WTC11 (cell line): Measurements from ENCODE around the gene ZSCAN2. TPM values are rescaled to one million over a fixed set of nuclear protein-coding genes. Genes with fewer than 3 reads are reported as not detected.

ENCODE experiments used
- ATAC-seq: fragments of 200-7000 bp; cut with Tn5 transposase; 2 replicates; pipeline ENCODE4 v1.10.0; 2021; ENCODE audit warnings: mild to moderate bottlenecking, moderate library complexity
- CTCF ChIA-PET: fragments of 300-600 bp; sonication (Branson Sonifier 250); formaldehyde crosslinking; loops from one replicate; lab custom pipeline; 2021; ENCODE audit warnings: antibody characterized with exemption; lab: Charles Lee
- POLR2A ChIA-PET: fragments of 350-600 bp; sonication (Branson Sonifier 250); formaldehyde crosslinking; loops from one replicate; lab custom pipeline; 2021; ENCODE audit warnings: antibody characterized with exemption; lab: Charles Lee
- DNase-seq: peaks from one replicate; pipeline ENCODE4 v3.0.0; 2021; ENCODE audit warnings: low spot score
- H3K27ac Mint-ChIP-seq: 2 replicates; pipeline ENCODE4 v1.8.0; 2021; ENCODE audit warnings: mixed read lengths
- H3K27me3 Mint-ChIP-seq: 2 replicates; pipeline ENCODE4 v1.8.0; 2021; ENCODE audit warnings: low read depth, mild to moderate bottlenecking, moderate library complexity, mixed read lengths
- H3K36me3 Mint-ChIP-seq: 2 replicates; pipeline ENCODE4 v1.8.0; 2021; ENCODE audit warnings: mixed read lengths
- H3K4me1 Mint-ChIP-seq: 2 replicates; pipeline ENCODE4 v1.8.0; 2022; ENCODE audit warnings: mixed read lengths
- H3K4me3 Mint-ChIP-seq: 2 replicates; pipeline ENCODE4 v1.8.0; 2021; ENCODE audit warnings: mild to moderate bottlenecking, moderate library complexity, mixed read lengths
- H3K9me3 Mint-ChIP-seq: 2 replicates; pipeline ENCODE4 v1.8.0; 2021; ENCODE audit warnings: mixed read lengths
- CBFB ChIP-seq: sonication (generic); formaldehyde crosslinking; IDR thresholded peaks from 2 replicates; pipeline ENCODE4 v1.8.1; 2022; ENCODE audit warnings: mild to moderate bottlenecking, low read depth, missing genetic modification reagents
- CREB1 ChIP-seq: sonication (generic); formaldehyde crosslinking; IDR thresholded peaks from 2 replicates; pipeline ENCODE4 v1.8.0; 2023; ENCODE audit warnings: mild to moderate bottlenecking, missing genetic modification reagents
- KAT7 ChIP-seq: sonication (generic); formaldehyde crosslinking; IDR thresholded peaks from 2 replicates; pipeline ENCODE4 v1.8.1; 2023; ENCODE audit warnings: missing genetic modification reagents, mild to moderate bottlenecking, borderline replicate concordance
- NFE2L1 ChIP-seq: sonication (generic); formaldehyde crosslinking; IDR thresholded peaks from 2 replicates; pipeline ENCODE4 v1.8.1; 2023; ENCODE audit warnings: missing genetic modification reagents
- NFYB ChIP-seq: sonication (generic); formaldehyde crosslinking; conservative IDR thresholded peaks from 2 replicates; pipeline ENCODE4 v1.8.0; 2022; ENCODE audit warnings: low read depth, missing genetic modification reagents
- NR1H2 ChIP-seq: sonication (generic); formaldehyde crosslinking; IDR thresholded peaks from 2 replicates; pipeline ENCODE4 v1.9.0; 2021; ENCODE audit warnings: mild to moderate bottlenecking, moderate library complexity, missing genetic modification reagents
- OVOL2 ChIP-seq: fragments of 250-450 bp; sonication (Bioruptor Pico); IDR thresholded peaks from 2 replicates; pipeline ENCODE4 v1.9.0; 2021; ENCODE audit warnings: mild to moderate bottlenecking, borderline replicate concordance
- PRDM15 ChIP-seq: sonication (generic); formaldehyde crosslinking; IDR thresholded peaks from 2 replicates; pipeline ENCODE4 v1.8.0; 2022; ENCODE audit warnings: missing genetic modification reagents
- PREB ChIP-seq: sonication (generic); formaldehyde crosslinking; IDR thresholded peaks from 2 replicates; pipeline ENCODE4 v1.8.1; 2022; ENCODE audit warnings: mild to moderate bottlenecking, missing genetic modification reagents, moderate library complexity, borderline replicate concordance
- SMAD4 ChIP-seq: sonication (generic); formaldehyde crosslinking; IDR thresholded peaks from 2 replicates; pipeline ENCODE4 v1.8.0; 2022; ENCODE audit warnings: mild to moderate bottlenecking, missing genetic modification reagents
- ZNF232 ChIP-seq: sonication (generic); formaldehyde crosslinking; IDR thresholded peaks from 2 replicates; pipeline ENCODE4 v1.8.0; 2022; ENCODE audit warnings: mild to moderate bottlenecking, missing genetic modification reagents
- ZNF396 ChIP-seq: fragments of 250-450 bp; sonication (Bioruptor Pico); IDR thresholded peaks from 2 replicates; pipeline ENCODE4 v1.8.0; 2021; ENCODE audit warnings: mild to moderate bottlenecking, moderate library complexity, borderline replicate concordance
- ZNF416 ChIP-seq: fragments of 250-450 bp; sonication (Bioruptor Pico); IDR thresholded peaks from 2 replicates; pipeline ENCODE4 v1.9.0; 2021; ENCODE audit warnings: mild to moderate bottlenecking, inconsistent platforms
- total RNA-seq: library from RNA; stranded (reverse); gene quantifications from 3 replicates; pipeline ENCODE4 v1.2.3, GENCODE V29; 2021
- TF ChIP-seq, protein P1 (sequence below): sonication (generic); formaldehyde crosslinking; IDR thresholded peaks from 2 replicates; pipeline ENCODE4 v1.8.0; 2023; ENCODE audit warnings: missing genetic modification reagents, mild to moderate bottlenecking, borderline replicate concordance
- TF ChIP-seq, protein P2 (sequence below): sonication (generic); formaldehyde crosslinking; IDR thresholded peaks from 2 replicates; pipeline ENCODE4 v1.8.1; 2022; ENCODE audit warnings: low read depth, missing genetic modification reagents, borderline replicate concordance

The ZSCAN2 gene
- total RNA-seq, 1 experiment from 2014 or later, result 51.9 TPM

- Mint-ChIP-seq H3K27me3 (peaks cover 21% of the 10 kb centered on the region), H3K9me3 (no peaks in the 10 kb centered on the region), H3K36me3 (peaks cover 14% of the 10 kb centered on the region), H3K4me3 (peak overlapping the region; percentile 95), H3K4me1 (peaks cover 31% of the 10 kb centered on the region), H3K27ac (no peak overlapping the region)
- TF ChIP-seq ZNF416 (CRISPR knock-in tag) (no peak), PRDM15 (CRISPR knock-in tag) (peak; percentile 80)
- ChIA-PET CTCF (interaction anchor here (0.7 to 7.5 kb wide), 10 partner anchors 17 to 224 kb away, joined by 3 to 63 read pairs (median 5); partner anchors contain the start of genes SEC11A and ZSCAN2), POLR2A (interaction anchor here (1.2 to 3.6 kb wide), 7 partner anchors 17 to 162 kb away, joined by 3 to 16 read pairs (median 5); partner anchors contain the start of genes ALPK3 and SEC11A)
- DNase-seq, result peak; percentile 81
- peak; percentile 59 for ATAC-seq
Measured at GRCh38 chr15:84654689-84655453, 54.1 kb downstream of the ZSCAN2 start.

DNA sequence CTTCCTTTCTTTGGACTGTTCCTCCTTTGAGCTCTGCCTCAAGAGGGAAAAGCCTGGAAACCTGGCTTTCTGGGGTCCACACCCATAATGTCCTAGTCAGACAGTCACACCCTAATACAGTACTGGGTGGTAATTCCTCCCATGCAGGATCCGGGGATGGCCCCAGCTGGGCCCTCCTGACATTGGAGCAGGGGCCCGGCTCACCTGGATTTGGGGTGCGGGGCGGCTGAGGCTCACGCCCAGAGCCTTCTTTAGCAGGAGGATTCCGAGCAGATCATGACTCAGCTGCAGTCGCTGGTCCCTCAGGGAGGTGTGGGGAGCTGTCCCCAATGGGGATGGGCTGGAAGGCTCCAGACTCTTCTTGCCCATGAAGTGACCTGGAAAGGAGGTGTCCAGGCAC is 56.2 kb downstream of the ZSCAN2 start:
- CTCF ChIA-PET, result interaction anchor here (0.9 to 7.5 kb wide), 6 partner anchors 19 to 271 kb away, joined by 4 to 63 read pairs (median 10); partner anchors contain the start of gene ZSCAN2
- Mint-ChIP-seq H3K9me3 (no peaks in the 10 kb centered on the region), H3K4me1 (peaks cover 40% of the 10 kb centered on the region), H3K27me3 (peaks cover 21% of the 10 kb centered on the region), H3K36me3 (peaks cover 7% of the 10 kb centered on the region), H3K27ac (no peak overlapping the region)
- ATAC-seq (no peak), DNase-seq (no peak)
- TF ChIP-seq, protein P1, sequence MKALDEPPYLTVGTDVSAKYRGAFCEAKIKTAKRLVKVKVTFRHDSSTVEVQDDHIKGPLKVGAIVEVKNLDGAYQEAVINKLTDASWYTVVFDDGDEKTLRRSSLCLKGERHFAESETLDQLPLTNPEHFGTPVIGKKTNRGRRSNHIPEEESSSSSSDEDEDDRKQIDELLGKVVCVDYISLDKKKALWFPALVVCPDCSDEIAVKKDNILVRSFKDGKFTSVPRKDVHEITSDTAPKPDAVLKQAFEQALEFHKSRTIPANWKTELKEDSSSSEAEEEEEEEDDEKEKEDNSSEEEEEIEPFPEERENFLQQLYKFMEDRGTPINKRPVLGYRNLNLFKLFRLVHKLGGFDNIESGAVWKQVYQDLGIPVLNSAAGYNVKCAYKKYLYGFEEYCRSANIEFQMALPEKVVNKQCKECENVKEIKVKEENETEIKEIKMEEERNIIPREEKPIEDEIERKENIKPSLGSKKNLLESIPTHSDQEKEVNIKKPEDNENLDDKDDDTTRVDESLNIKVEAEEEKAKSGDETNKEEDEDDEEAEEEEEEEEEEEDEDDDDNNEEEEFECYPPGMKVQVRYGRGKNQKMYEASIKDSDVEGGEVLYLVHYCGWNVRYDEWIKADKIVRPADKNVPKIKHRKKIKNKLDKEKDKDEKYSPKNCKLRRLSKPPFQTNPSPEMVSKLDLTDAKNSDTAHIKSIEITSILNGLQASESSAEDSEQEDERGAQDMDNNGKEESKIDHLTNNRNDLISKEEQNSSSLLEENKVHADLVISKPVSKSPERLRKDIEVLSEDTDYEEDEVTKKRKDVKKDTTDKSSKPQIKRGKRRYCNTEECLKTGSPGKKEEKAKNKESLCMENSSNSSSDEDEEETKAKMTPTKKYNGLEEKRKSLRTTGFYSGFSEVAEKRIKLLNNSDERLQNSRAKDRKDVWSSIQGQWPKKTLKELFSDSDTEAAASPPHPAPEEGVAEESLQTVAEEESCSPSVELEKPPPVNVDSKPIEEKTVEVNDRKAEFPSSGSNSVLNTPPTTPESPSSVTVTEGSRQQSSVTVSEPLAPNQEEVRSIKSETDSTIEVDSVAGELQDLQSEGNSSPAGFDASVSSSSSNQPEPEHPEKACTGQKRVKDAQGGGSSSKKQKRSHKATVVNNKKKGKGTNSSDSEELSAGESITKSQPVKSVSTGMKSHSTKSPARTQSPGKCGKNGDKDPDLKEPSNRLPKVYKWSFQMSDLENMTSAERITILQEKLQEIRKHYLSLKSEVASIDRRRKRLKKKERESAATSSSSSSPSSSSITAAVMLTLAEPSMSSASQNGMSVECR (CRISPR knock-in tag), result no peak
- no peak for TF ChIP-seq CBFB (CRISPR knock-in tag)
- no peak for TF ChIP-seq NFE2L1
- no peak for TF ChIP-seq ZNF232 (CRISPR knock-in tag)
- TF ChIP-seq SMAD4, result no peak
- TF ChIP-seq PREB (CRISPR knock-in tag), result no peak
- TF ChIP-seq KAT7 (CRISPR knock-in tag), result no peak
- no peak for TF ChIP-seq NFYB (CRISPR knock-in tag)
- no peak for TF ChIP-seq ZNF396 (CRISPR knock-in tag)
- TF ChIP-seq, all 79 proteins: peak for 0
- H3K4me3 Mint-ChIP-seq, result peak overlapping the region; percentile 77
- POLR2A ChIA-PET, result no interaction called here

DNA sequence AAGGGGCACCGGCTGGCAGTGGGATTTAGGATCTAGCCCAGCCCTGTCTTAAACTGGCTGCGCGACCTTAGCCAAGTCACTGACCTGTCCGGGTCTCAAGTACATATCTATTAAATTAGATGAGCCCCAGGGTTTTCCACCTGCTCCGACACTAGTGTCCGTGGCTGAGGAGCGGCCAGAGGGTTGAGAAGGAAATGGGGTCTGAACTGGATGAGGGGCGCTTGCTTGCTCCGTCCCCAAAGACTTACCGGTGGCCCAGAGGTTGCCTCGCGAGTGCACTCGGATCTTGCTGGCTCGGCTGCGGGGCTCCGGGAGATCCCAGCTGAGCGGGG is 56.9 kb downstream of the ZSCAN2 start:
- Mint-ChIP-seq H3K4me1 (peaks cover 36% of the 10 kb centered on the region), H3K9me3 (no peaks in the 10 kb centered on the region), H3K27ac (no peak overlapping the region), H3K27me3 (peaks cover 21% of the 10 kb centered on the region), H3K36me3 (0 out of 2 replicates have a peak, but pooled peaks cover 2% of the 10 kb centered on the region), H3K4me3 (peak overlapping the region; percentile 77)
- no peak for ATAC-seq
- no peak for DNase-seq
- CTCF ChIA-PET, result interaction anchor here (0.7 to 7.5 kb wide), 9 partner anchors 19 to 219 kb away, joined by 3 to 63 read pairs (median 8); partner anchors contain the start of gene ZSCAN2
- POLR2A ChIA-PET, result interaction anchor here (1.0 kb wide), 1 partner anchor 78 kb away, joined by 4 read pairs; no protein-coding TSS in a partner anchor
- TF ChIP-seq NR1H2 (CRISPR knock-in tag) (no peak), CREB1 (CRISPR knock-in tag) (no peak), PRDM15 (CRISPR knock-in tag) (no peak), OVOL2 (CRISPR knock-in tag) (no peak), ZNF396 (CRISPR knock-in tag) (no peak)
- TF ChIP-seq, protein P2, sequence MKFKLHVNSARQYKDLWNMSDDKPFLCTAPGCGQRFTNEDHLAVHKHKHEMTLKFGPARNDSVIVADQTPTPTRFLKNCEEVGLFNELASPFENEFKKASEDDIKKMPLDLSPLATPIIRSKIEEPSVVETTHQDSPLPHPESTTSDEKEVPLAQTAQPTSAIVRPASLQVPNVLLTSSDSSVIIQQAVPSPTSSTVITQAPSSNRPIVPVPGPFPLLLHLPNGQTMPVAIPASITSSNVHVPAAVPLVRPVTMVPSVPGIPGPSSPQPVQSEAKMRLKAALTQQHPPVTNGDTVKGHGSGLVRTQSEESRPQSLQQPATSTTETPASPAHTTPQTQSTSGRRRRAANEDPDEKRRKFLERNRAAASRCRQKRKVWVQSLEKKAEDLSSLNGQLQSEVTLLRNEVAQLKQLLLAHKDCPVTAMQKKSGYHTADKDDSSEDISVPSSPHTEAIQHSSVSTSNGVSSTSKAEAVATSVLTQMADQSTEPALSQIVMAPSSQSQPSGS (CRISPR knock-in tag), result no peak
